ENCODE data around the gene METTL22.

GRCh38 chr16:8625491-8626087 lies 4.1 kb downstream of the METTL22 start:
- TF ChIP-seq REST (IDR thresholded peaks at IDR 0.05; ENCODE audit: borderline replicate concordance) (no peak), CTCF (IDR thresholded peaks at IDR 0.05; ENCODE audit: poor library complexity, severe bottlenecking) (no peak), POLR2AphosphoS5 (IDR thresholded peaks at IDR 0.05) (no peak), EZH2 (IDR thresholded peaks at IDR 0.05; ENCODE audit: borderline replicate concordance, insufficient read depth, low read length, poor library complexity, severe bottlenecking) (no peak)
